ENCODE data around the gene SIX3.

- TF ChIP-seq, protein P1, sequence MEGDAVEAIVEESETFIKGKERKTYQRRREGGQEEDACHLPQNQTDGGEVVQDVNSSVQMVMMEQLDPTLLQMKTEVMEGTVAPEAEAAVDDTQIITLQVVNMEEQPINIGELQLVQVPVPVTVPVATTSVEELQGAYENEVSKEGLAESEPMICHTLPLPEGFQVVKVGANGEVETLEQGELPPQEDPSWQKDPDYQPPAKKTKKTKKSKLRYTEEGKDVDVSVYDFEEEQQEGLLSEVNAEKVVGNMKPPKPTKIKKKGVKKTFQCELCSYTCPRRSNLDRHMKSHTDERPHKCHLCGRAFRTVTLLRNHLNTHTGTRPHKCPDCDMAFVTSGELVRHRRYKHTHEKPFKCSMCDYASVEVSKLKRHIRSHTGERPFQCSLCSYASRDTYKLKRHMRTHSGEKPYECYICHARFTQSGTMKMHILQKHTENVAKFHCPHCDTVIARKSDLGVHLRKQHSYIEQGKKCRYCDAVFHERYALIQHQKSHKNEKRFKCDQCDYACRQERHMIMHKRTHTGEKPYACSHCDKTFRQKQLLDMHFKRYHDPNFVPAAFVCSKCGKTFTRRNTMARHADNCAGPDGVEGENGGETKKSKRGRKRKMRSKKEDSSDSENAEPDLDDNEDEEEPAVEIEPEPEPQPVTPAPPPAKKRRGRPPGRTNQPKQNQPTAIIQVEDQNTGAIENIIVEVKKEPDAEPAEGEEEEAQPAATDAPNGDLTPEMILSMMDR (conservative IDR thresholded peaks at IDR 0.05; ENCODE audit: low read depth in 2 of 2): no peak
- TF ChIP-seq POLR2AphosphoS5 (IDR thresholded peaks at IDR 0.05; ENCODE audit: low read depth): no peak
- TF ChIP-seq EZH2phosphoT487 (IDR thresholded peaks at IDR 0.05; ENCODE audit: unreplicated experiment): peak; percentile 83
- peak; percentile 92 for TF ChIP-seq EZH2 (IDR thresholded peaks at IDR 0.05; ENCODE audit: low read depth, unreplicated experiment)
- no peak for TF ChIP-seq ZNF462 (CRISPR knock-in tag; IDR thresholded peaks at IDR 0.05)
- TF ChIP-seq, protein P2, sequence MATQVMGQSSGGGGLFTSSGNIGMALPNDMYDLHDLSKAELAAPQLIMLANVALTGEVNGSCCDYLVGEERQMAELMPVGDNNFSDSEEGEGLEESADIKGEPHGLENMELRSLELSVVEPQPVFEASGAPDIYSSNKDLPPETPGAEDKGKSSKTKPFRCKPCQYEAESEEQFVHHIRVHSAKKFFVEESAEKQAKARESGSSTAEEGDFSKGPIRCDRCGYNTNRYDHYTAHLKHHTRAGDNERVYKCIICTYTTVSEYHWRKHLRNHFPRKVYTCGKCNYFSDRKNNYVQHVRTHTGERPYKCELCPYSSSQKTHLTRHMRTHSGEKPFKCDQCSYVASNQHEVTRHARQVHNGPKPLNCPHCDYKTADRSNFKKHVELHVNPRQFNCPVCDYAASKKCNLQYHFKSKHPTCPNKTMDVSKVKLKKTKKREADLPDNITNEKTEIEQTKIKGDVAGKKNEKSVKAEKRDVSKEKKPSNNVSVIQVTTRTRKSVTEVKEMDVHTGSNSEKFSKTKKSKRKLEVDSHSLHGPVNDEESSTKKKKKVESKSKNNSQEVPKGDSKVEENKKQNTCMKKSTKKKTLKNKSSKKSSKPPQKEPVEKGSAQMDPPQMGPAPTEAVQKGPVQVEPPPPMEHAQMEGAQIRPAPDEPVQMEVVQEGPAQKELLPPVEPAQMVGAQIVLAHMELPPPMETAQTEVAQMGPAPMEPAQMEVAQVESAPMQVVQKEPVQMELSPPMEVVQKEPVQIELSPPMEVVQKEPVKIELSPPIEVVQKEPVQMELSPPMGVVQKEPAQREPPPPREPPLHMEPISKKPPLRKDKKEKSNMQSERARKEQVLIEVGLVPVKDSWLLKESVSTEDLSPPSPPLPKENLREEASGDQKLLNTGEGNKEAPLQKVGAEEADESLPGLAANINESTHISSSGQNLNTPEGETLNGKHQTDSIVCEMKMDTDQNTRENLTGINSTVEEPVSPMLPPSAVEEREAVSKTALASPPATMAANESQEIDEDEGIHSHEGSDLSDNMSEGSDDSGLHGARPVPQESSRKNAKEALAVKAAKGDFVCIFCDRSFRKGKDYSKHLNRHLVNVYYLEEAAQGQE (IDR thresholded peaks at IDR 0.05; ENCODE audit: unreplicated experiment): no peak
- no peak for TF ChIP-seq NANOG (IDR thresholded peaks at IDR 0.05; ENCODE audit: borderline replicate concordance)
- no peak for TF ChIP-seq ZNF331 (CRISPR knock-in tag; IDR thresholded peaks at IDR 0.05; ENCODE audit: low read depth)
- TF ChIP-seq CREB1 (CRISPR knock-in tag; IDR thresholded peaks at IDR 0.05; ENCODE audit: low read depth): no peak
- no peak for TF ChIP-seq JUNB (IDR thresholded peaks at IDR 0.05; ENCODE audit: unreplicated experiment)
- no peak for TF ChIP-seq ZNF114 (CRISPR knock-in tag; IDR thresholded peaks at IDR 0.05)
- TF ChIP-seq, protein P3, sequence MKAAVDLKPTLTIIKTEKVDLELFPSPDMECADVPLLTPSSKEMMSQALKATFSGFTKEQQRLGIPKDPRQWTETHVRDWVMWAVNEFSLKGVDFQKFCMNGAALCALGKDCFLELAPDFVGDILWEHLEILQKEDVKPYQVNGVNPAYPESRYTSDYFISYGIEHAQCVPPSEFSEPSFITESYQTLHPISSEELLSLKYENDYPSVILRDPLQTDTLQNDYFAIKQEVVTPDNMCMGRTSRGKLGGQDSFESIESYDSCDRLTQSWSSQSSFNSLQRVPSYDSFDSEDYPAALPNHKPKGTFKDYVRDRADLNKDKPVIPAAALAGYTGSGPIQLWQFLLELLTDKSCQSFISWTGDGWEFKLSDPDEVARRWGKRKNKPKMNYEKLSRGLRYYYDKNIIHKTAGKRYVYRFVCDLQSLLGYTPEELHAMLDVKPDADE (IDR thresholded peaks at IDR 0.05): no peak
These were observed 6.3 kb upstream of the SIX3 start for GRCh38 chr2:44934983-44935728.

Data from GM23338 (cell line).